ENCODE data around the gene MLX. TPM values are rescaled to one million over a fixed set of nuclear protein-coding genes. Genes with fewer than 3 reads are reported as not detected.

The MLX gene
- total RNA-seq, 6 experiments from 2014 or later, result 40.7 to 48.3 (median 47.0) TPM

DNA sequence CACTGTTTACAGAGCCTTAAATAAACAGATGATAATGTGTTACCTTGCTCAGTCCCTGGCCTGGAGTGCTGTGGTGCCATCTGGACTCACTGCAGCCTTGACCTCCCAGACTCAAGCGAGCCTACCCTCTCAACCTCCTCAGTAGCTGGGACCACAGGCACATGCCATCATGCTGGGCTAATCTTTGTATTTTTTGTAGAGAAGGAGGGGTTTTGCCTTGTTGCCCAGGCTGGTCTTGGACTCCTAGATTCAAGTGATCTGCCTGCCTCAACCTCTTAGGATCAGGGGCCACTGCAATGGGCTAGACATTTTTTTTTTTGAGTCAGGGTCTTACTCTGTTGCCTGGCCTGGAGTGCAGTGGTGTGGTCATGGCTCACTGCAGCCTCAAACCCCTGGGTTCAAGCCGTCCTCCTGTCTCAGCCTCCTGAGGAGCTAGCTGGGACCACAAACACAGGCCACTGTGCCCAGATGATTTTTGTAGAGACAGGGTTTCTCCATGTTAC, 35.9 kb upstream of the MLX start:
- no peaks in the 10 kb centered on the region for H3K27me3 Mint-ChIP-seq (ENCODE audit: insufficient read depth)
- no peaks in the 10 kb centered on the region for H3K36me3 Mint-ChIP-seq (ENCODE audit: low read depth)
- DNase-seq, result no peak
- H3K9me3 Mint-ChIP-seq, result no peaks in the 10 kb centered on the region
- no peak overlapping the region for H3K4me3 Mint-ChIP-seq
- no peak overlapping the region for H3K27ac Mint-ChIP-seq
- TF ChIP-seq, protein P1, sequence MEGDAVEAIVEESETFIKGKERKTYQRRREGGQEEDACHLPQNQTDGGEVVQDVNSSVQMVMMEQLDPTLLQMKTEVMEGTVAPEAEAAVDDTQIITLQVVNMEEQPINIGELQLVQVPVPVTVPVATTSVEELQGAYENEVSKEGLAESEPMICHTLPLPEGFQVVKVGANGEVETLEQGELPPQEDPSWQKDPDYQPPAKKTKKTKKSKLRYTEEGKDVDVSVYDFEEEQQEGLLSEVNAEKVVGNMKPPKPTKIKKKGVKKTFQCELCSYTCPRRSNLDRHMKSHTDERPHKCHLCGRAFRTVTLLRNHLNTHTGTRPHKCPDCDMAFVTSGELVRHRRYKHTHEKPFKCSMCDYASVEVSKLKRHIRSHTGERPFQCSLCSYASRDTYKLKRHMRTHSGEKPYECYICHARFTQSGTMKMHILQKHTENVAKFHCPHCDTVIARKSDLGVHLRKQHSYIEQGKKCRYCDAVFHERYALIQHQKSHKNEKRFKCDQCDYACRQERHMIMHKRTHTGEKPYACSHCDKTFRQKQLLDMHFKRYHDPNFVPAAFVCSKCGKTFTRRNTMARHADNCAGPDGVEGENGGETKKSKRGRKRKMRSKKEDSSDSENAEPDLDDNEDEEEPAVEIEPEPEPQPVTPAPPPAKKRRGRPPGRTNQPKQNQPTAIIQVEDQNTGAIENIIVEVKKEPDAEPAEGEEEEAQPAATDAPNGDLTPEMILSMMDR (IDR thresholded peaks at IDR 0.05), result no peak
- peaks cover 42% of the 10 kb centered on the region for H3K4me1 Mint-ChIP-seq (ENCODE audit: low read depth)

DNA sequence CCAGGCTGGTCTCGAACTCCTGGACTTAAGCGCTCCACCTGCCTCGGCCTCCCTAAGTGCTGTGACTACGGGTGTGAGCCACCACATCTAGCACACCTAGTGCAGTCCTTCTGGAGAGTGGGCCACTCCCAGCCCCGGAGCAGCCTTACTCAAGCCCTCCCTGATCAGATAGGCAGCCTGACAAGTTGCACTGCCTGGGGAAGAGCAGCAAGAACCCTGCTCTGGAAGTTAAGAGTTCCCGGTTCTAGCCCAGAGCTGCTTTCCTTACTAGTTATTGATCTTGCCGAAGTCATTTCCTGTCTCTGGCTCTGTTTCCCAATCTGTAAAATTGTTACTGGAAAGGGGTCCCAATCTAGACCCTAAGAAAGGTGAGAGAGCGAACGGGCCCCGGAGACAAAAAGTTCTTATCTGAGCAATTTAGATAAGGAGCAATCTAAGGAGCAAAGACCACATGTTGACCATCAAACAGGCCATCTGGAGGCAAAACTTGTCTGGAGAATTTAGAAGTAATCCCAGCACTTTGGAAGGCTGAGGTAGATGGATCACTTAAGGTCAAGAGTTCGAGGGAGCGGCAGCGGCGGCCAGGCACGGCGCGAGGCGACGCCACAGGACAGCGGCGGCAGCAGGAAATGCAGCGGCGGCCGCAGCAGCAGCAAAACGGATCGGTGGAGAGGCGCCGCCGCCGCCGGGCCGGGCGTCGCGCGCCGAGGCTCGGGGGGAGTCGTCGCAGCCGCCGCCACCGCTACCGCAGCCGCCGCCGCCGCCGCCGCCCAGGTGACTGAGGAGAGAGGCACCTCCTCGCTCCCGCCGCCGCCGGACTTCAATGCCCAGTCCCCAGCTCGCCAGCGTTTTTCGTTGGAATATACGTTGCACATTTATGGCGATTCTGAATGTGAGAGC, 35.2 kb upstream of the MLX start:
- Mint-ChIP-seq H3K9me3 (no peaks in the 10 kb centered on the region), H3K36me3 (ENCODE audit: low read depth) (no peaks in the 10 kb centered on the region), H3K27me3 (ENCODE audit: insufficient read depth) (no peaks in the 10 kb centered on the region), H3K4me1 (ENCODE audit: low read depth) (peaks cover 36% of the 10 kb centered on the region), H3K4me3 (peak overlapping the region; percentile 79), H3K27ac (peak overlapping the region; percentile 74)
- DNase-seq, result peak; percentile 37
- TF ChIP-seq, protein P1 (IDR thresholded peaks at IDR 0.05), result peak; percentile 68

DNA sequence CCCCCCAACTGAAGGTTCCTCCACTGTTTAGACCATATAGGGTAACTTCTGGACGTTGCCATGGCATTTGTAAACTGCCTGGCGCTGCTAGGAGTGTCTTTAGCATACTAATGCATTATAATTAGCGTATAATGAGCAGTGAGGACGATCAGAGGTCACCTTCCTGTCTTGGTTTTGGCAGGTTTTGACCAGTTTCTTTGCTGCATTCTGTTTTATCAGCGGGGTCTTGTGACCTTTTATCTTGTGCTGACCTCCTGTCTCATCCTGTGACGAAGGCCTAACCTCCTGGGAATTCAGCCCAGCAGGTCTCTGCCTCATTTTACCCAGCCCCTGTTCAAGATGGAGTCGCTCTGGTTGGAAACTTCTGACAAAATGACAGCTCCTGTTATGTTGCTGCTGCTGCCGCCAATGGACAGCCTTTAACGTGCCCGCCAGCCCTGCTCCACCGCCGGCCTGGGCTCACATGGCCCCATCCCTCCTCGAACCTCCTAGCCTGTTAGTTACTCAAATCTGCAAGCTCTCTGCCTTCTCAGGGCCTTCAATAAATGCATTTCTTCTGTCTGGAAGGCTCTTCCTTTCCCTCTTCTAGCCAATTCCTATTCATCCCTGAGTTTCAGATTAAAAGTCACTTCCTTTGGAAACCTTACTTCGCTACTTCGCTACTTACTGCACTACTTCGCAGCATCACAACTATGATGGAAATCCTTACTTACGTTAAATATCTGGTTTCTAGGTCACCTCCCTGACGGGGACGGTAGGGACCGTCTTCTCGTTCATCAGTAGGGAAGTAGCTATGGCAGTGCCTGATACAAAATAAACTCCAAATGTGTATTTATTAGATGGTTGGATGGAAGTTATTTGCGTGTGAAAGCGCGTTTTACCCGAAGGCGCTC, 31.5 kb upstream of the MLX start:
- Mint-ChIP-seq H3K27me3 (ENCODE audit: insufficient read depth) (no peaks in the 10 kb centered on the region; the same call in 1 of the 2 replicates), H3K4me3 (peak overlapping the region; percentile 80), H3K36me3 (ENCODE audit: low read depth) (peaks cover 11% of the 10 kb centered on the region), H3K4me1 (ENCODE audit: low read depth) (peaks cover 30% of the 10 kb centered on the region), H3K9me3 (no peaks in the 10 kb centered on the region), H3K27ac (peak overlapping the region; percentile 79)
- TF ChIP-seq, protein P1 (IDR thresholded peaks at IDR 0.05), result no peak; the same call in 1 of the 2 replicates
- DNase-seq, result no peak

DNA sequence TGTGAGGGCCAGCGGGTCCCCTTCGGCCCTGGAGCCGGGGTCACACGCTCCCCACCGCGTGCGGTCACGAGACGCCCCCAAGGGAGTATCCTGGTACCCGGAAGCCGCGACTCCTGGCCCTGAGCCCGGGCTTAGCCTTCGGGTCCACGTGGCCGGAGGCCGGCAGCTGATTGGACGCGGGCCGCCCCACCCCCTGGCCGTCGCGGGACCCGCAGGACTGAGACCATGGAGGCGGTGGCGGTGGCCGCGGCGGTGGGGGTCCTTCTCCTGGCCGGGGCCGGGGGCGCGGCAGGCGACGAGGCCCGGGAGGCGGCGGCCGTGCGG, 30.9 kb upstream of the MLX start, which contains the start of gene NAGLU:
Gene NAGLU, plus strand, starts transcription at position 194 of the 324 bp plus-strand sequence. Its CDS starts 32 bp downstream, at position 226.
- H3K4me1 Mint-ChIP-seq (ENCODE audit: low read depth), result peaks cover 26% of the 10 kb centered on the region
- peaks cover 16% of the 10 kb centered on the region for H3K36me3 Mint-ChIP-seq (ENCODE audit: low read depth)
- TF ChIP-seq, protein P1 (IDR thresholded peaks at IDR 0.05), result no peak
- no peaks in the 10 kb centered on the region for H3K9me3 Mint-ChIP-seq
- DNase-seq, result peak; percentile 78
- H3K27me3 Mint-ChIP-seq (ENCODE audit: insufficient read depth), result no peaks in the 10 kb centered on the region; the same call in 1 of the 2 replicates
- peak within 1 kb of the TSS; percentile 80 for H3K27ac Mint-ChIP-seq
- peak within 1 kb of the TSS; percentile 91 for H3K4me3 Mint-ChIP-seq

DNA sequence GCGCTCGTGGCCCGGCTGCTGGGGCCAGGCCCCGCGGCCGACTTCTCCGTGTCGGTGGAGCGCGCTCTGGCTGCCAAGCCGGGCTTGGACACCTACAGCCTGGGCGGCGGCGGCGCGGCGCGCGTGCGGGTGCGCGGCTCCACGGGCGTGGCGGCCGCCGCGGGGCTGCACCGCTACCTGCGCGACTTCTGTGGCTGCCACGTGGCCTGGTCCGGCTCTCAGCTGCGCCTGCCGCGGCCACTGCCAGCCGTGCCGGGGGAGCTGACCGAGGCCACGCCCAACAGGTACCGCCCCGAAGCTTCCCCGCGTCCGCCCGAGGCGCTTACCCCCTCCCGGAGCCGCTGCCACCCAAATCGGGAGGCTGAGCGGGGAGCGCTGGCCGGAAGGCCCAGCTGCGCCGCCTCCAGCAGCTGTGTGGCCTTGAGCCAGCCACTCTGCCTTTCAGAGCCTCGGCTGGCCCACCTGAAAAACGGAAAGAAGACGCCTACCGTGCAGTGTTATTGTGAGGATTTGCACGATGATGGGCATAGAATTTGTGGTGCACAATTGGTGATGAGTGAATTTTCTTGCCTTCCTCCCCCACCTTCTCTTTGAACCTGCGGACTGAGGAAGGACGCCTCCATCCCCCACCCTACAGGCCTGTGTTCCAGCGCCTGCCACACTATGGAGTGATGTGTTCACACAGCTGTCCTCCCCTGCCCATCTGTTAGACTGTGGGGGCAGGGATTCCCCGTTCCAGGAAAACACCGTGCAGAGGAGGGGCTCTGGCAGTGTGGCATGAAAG, 30.3 kb upstream of the MLX start:
- Mint-ChIP-seq H3K9me3 (no peaks in the 10 kb centered on the region), H3K27me3 (ENCODE audit: insufficient read depth) (no peaks in the 10 kb centered on the region; the same call in 1 of the 2 replicates), H3K4me1 (ENCODE audit: low read depth) (peaks cover 23% of the 10 kb centered on the region), H3K4me3 (peak overlapping the region; percentile 91), H3K36me3 (ENCODE audit: low read depth) (peaks cover 21% of the 10 kb centered on the region), H3K27ac (peak overlapping the region; percentile 80)
- TF ChIP-seq, protein P1 (IDR thresholded peaks at IDR 0.05), result no peak
- peak; percentile 64 for DNase-seq

Data from HFFc6 (cell line).